ENCODE measurements around the gene CDK14.
A peak's percentile ranks its signal among the peaks of the same experiment; 100 is the strongest.
"Not testable (repeated sequence)": the region's sequence is repeated elsewhere in the genome, so short reads cannot be mapped to it uniquely, and the experiment has no call there.

CDK14 gene

GRCh38 chr7:90631502-90631901 is 35.4 kb downstream of the CDK14 start:
- DNase-seq (ENCODE audit: low spot score): no peak

- DNase-seq (ENCODE audit: low spot score): not testable (repeated sequence)
Measured at GRCh38 chr7:90639683-90640082, 43.6 kb downstream of the CDK14 start.

- DNase-seq (ENCODE audit: low spot score): no peak
Measured at GRCh38 chr7:90642978-90643377, 46.9 kb downstream of the CDK14 start.

- no peak for DNase-seq (ENCODE audit: low spot score)
Measured at GRCh38 chr7:90645784-90646183, 49.7 kb downstream of the CDK14 start.

GRCh38 chr7:90648107-90648506 is 52.0 kb downstream of the CDK14 start:
- no peak for DNase-seq (ENCODE audit: low spot score)

GRCh38 chr7:90648834-90649233 is 52.7 kb downstream of the CDK14 start:
- no peak for DNase-seq (ENCODE audit: low spot score)

- no peak for DNase-seq (ENCODE audit: low spot score)
Measured at GRCh38 chr7:90654718-90655427, 58.8 kb downstream of the CDK14 start.

- no peak for DNase-seq (ENCODE audit: low spot score)
Measured at GRCh38 chr7:90655566-90655965, 59.4 kb downstream of the CDK14 start.

GRCh38 chr7:90657481-90657880 is 61.4 kb downstream of the CDK14 start:
- DNase-seq (ENCODE audit: low spot score): no peak

- no peak for DNase-seq (ENCODE audit: low spot score)
Measured at GRCh38 chr7:90660100-90660499, 64.0 kb downstream of the CDK14 start.

- no peak for DNase-seq (ENCODE audit: low spot score)
Measured at GRCh38 chr7:90660819-90661218, 64.7 kb downstream of the CDK14 start.

GRCh38 chr7:90661290-90662151 is 65.4 kb downstream of the CDK14 start:
- no peak for DNase-seq (ENCODE audit: low spot score)

GRCh38 chr7:90663176-90663575 is 67.1 kb downstream of the CDK14 start:
- no peak for DNase-seq (ENCODE audit: low spot score)

- no peak for DNase-seq (ENCODE audit: low spot score)
Measured at GRCh38 chr7:90666186-90666585, 70.1 kb downstream of the CDK14 start.

GRCh38 chr7:90668992-90669391 is 72.9 kb downstream of the CDK14 start:
- no peak for DNase-seq (ENCODE audit: low spot score)

- no peak for DNase-seq (ENCODE audit: low spot score)
Measured at GRCh38 chr7:90669492-90669891, 73.4 kb downstream of the CDK14 start.

- DNase-seq (ENCODE audit: low spot score): no peak
Measured at GRCh38 chr7:90671571-90671970, 75.5 kb downstream of the CDK14 start.

- DNase-seq (ENCODE audit: low spot score): no peak
Measured at GRCh38 chr7:90672210-90672609, 76.1 kb downstream of the CDK14 start.

GRCh38 chr7:90674625-90675024 is 78.5 kb downstream of the CDK14 start:
- no peak for DNase-seq (ENCODE audit: low spot score)

GRCh38 chr7:90675982-90676381 is 79.9 kb downstream of the CDK14 start:
- DNase-seq (ENCODE audit: low spot score): no peak

- peak; percentile 10 for DNase-seq (ENCODE audit: low spot score)
Measured at GRCh38 chr7:90677486-90678404, 81.6 kb downstream of the CDK14 start.

GRCh38 chr7:90678986-90679385 is 82.9 kb downstream of the CDK14 start:
- no peak for DNase-seq (ENCODE audit: low spot score)

All from globus pallidus (tissue), 1 donor.